NB4 (cell line): ENCODE measurements around the gene TRAPPC10.

Source experiments
- DNase-seq: peaks from one replicate; pipeline ENCODE4 v3.0.0; 2010; ENCODE audit warnings: low read depth
- H3K4me3 ChIP-seq: one replicate; pipeline ENCODE4 v1.5.1; 2011; ENCODE audit warnings: mild to moderate bottlenecking, low read depth, low read length, moderate library complexity
- CTCF ChIP-seq: IDR thresholded peaks from one replicate; pipeline ENCODE4 v1.5.1; 2012; ENCODE audit warnings: low read depth, low read length
- MAX ChIP-seq: IDR thresholded peaks from 2 replicates; pipeline ENCODE4 v1.6.1; 2011; ENCODE audit warnings: low read depth, low read length
- MYC ChIP-seq: IDR thresholded peaks from 2 replicates; pipeline ENCODE4 v1.6.1; 2011; ENCODE audit warnings: low read depth, low read length
- POLR2A ChIP-seq: IDR thresholded peaks from 2 replicates; pipeline ENCODE4 v1.6.1; 2011; ENCODE audit warnings: mild to moderate bottlenecking; ENCODE audit not compliant: insufficient read length; ENCODE audit errors: extremely low read depth

TRAPPC10 gene

GRCh38 chr21:44070391-44070790 lies 58.3 kb downstream of the TRAPPC10 start:
- TF ChIP-seq POLR2A: no peak
- TF ChIP-seq MAX: no peak
- TF ChIP-seq MYC: no peak
- TF ChIP-seq CTCF: no peak
- H3K4me3 ChIP-seq: no peak overlapping the region
- no peak for DNase-seq

- no peak for TF ChIP-seq POLR2A
- TF ChIP-seq MAX: no peak
- no peak for TF ChIP-seq MYC
- TF ChIP-seq CTCF: no peak
- H3K4me3 ChIP-seq: no peak overlapping the region
- DNase-seq: no peak
These were observed 59.4 kb downstream of the TRAPPC10 start for GRCh38 chr21:44071359-44072104.

- DNase-seq: no peak
- no peak overlapping the region for H3K4me3 ChIP-seq
- TF ChIP-seq CTCF: no peak
- TF ChIP-seq MAX: no peak
- TF ChIP-seq MYC: no peak
- no peak for TF ChIP-seq POLR2A
These were observed 60.0 kb downstream of the TRAPPC10 start for GRCh38 chr21:44072111-44072510.

GRCh38 chr21:44074315-44074958 lies 62.3 kb downstream of the TRAPPC10 start:
- DNase-seq: no peak
- no peak overlapping the region for H3K4me3 ChIP-seq
- TF ChIP-seq CTCF: no peak
- TF ChIP-seq MAX: no peak
- TF ChIP-seq MYC: no peak
- TF ChIP-seq POLR2A: no peak

GRCh38 chr21:44076316-44076715 lies 64.2 kb downstream of the TRAPPC10 start:
- TF ChIP-seq POLR2A: no peak
- TF ChIP-seq CTCF: no peak
- TF ChIP-seq MAX: no peak
- TF ChIP-seq MYC: no peak
- no peak overlapping the region for H3K4me3 ChIP-seq
- DNase-seq: no peak
